GM21737 (cell line): ENCODE data around the gene POTEB.
"Not testable (repeated sequence)": the region's sequence is repeated elsewhere in the genome, so short reads cannot be mapped to it uniquely, and the experiment has no call there.

ENCODE experiments used
- ATAC-seq: cut with Tn5 transposase; IDR thresholded peaks from one replicate; pipeline ENCODE4 v1.9.1; 2021; ENCODE audit warnings: mild to moderate bottlenecking, moderate library complexity; ENCODE audit not compliant: unreplicated experiment

The POTEB gene

GRCh38 chr15:21877635-21878034, at the start of gene POTEB:
Gene POTEB (minus strand): TSS chr15:21877735. CDS start chr15:21877246, 489 bp downstream.
- not testable (repeated sequence) for ATAC-seq

DNA sequence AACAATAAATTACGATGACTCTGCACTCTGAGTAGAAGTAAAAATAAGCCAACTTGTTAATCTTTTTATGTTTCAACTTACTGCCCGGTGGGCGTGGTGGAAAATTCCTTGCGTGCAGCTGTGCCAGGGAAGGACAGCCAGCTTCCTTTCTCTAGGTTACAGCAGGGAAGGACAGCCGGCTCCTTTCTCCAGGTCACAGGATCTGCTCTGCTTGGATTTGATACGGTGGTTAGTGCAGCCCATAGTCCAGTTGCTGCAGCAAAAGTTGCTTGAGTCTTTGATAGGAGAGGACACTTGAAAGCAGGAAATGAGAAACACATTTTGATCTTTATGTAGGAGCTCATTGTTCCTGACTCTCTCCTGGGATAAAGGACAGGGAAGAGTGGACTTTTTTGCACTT, 13.4 kb upstream of the POTEB start:
- ATAC-seq, result not testable (repeated sequence)

DNA sequence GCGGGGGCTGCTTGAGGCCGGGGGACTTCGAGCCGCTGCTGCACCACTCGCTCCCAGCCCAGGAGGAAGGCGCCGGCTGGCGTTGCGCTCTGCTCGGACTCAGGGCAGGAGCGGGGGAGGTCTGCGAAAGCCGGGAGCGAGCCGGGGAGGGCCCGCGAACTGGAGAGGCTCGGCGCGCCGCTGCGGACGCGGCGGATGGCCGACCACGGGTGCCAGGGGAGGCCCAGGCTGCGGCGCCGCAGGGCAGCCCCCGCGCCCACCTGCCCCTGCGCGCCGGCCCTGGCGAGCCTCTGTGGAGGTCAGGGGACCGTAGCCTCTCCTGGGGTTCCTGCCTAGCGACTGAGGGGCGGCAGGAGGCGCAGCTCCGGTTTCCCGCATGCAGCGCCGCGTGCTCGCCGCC, 12.0 kb upstream of the POTEB start:
- ATAC-seq, result not testable (repeated sequence)

DNA sequence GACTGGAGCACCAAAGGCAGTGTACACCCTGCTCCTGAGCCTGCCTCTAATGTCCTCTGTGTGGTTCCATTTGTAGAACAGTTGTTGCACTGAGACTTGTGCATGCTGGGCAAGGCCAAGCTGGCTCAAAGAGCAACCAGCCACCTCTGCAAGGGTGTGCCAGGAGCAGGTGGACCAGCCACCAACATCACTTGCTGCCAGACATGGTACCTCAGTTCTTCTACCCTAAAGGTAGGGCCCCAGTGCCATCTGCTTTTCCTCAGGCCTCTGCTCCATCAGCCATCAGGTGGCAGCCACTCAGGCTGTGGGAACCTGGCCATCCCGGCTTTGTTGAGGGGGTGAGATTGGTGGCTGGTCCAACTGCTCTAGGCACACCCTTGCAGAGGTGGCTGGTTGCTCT, 38.7 kb downstream of the POTEB start:
- ATAC-seq, result not testable (repeated sequence)
